ENCODE results near the gene MSH3.
"Not testable (repeated sequence)": the region's sequence is repeated elsewhere in the genome, so short reads cannot be mapped to it uniquely, and the experiment has no call there.

The MSH3 gene

DNA sequence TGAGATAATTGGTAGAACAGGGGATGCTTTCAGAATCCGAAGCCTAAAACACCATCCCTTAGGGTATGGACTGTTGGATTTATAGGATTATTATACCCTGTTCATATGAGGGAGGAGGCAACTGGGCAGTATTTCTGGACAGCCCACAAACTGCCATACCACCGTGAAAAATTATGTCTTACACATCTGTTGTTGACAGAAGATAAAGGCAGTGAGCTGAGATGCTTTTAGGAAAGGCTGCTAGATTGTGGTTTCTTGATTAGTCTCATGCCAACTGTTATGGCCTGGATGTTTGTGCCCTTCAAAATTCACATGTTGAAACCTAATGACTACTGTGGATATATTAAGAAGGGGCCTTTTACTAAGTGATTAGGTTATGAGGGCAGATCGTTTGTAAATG lies 84.0 kb downstream of the MSH3 start:
- Histone ChIP-seq H3K9me2 (replicated peaks; ENCODE audit: control insufficient read depth, low read length) (no peaks in the 10 kb centered on the region), H3K4me2 (ENCODE audit: low read length) (no peak overlapping the region), H3K79me2 (ENCODE audit: control insufficient read depth, low read length) (no peaks in the 10 kb centered on the region), H3F3A (ENCODE audit: control insufficient read depth, insufficient read depth) (no peaks in the 10 kb centered on the region), H3K4me1 (ENCODE audit: control insufficient read depth, low read length) (no peaks in the 10 kb centered on the region), H3K4me3 (ENCODE audit: low read length) (no peak overlapping the region), H4K20me1 (ENCODE audit: control insufficient read depth, insufficient read depth, low read depth, low read length) (no peaks in the 10 kb centered on the region), H3K9me3 (ENCODE audit: control insufficient read depth, insufficient read depth, low read length) (no peaks in the 10 kb centered on the region), H3K27me3 (ENCODE audit: control insufficient read depth, low read length) (no peaks in the 10 kb centered on the region), H3K36me3 (ENCODE audit: control insufficient read depth, low read length) (peaks cover 26% of the 10 kb centered on the region), H3K27ac (ENCODE audit: low read depth, low read length) (no peak overlapping the region)
- TF ChIP-seq, protein P1, sequence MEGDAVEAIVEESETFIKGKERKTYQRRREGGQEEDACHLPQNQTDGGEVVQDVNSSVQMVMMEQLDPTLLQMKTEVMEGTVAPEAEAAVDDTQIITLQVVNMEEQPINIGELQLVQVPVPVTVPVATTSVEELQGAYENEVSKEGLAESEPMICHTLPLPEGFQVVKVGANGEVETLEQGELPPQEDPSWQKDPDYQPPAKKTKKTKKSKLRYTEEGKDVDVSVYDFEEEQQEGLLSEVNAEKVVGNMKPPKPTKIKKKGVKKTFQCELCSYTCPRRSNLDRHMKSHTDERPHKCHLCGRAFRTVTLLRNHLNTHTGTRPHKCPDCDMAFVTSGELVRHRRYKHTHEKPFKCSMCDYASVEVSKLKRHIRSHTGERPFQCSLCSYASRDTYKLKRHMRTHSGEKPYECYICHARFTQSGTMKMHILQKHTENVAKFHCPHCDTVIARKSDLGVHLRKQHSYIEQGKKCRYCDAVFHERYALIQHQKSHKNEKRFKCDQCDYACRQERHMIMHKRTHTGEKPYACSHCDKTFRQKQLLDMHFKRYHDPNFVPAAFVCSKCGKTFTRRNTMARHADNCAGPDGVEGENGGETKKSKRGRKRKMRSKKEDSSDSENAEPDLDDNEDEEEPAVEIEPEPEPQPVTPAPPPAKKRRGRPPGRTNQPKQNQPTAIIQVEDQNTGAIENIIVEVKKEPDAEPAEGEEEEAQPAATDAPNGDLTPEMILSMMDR (IDR thresholded peaks at IDR 0.05; ENCODE audit: low read depth, low read length, poor library complexity, severe bottlenecking): no peak
- TF ChIP-seq EZH2phosphoT487 (IDR thresholded peaks at IDR 0.05; ENCODE audit: borderline replicate concordance, low read length): no peak

DNA sequence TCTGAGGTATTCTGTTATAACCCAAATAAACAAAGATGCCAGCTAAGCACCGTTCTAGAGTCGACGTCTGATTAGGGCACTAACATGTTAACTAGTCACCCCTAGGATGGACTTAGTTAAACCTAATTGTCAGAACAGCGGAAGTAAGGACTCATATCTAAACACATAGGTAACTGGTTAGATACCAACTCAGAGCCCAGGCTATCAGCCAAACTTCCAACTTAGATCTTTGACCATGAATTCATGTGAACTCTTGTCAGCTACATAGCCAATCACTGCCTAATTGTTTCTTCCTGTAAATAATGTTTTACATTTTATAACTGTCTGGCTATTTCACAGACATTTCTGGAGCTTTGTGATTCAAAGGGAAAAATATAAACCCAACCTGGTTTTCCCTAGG lies 84.6 kb downstream of the MSH3 start:
- Histone ChIP-seq H3K9me2 (replicated peaks; ENCODE audit: control insufficient read depth, low read length) (no peaks in the 10 kb centered on the region), H3K36me3 (ENCODE audit: control insufficient read depth, low read length) (peaks cover 30% of the 10 kb centered on the region), H3K27ac (ENCODE audit: low read depth, low read length) (no peak overlapping the region), H3K79me2 (ENCODE audit: control insufficient read depth, low read length) (no peaks in the 10 kb centered on the region), H3K4me2 (ENCODE audit: low read length) (no peak overlapping the region), H3K4me3 (ENCODE audit: low read length) (no peak overlapping the region), H4K20me1 (ENCODE audit: control insufficient read depth, insufficient read depth, low read depth, low read length) (no peaks in the 10 kb centered on the region), H3K4me1 (ENCODE audit: control insufficient read depth, low read length) (no peaks in the 10 kb centered on the region), H3K27me3 (ENCODE audit: control insufficient read depth, low read length) (no peaks in the 10 kb centered on the region), H3K9me3 (ENCODE audit: control insufficient read depth, insufficient read depth, low read length) (no peaks in the 10 kb centered on the region), H3F3A (ENCODE audit: control insufficient read depth, insufficient read depth) (no peaks in the 10 kb centered on the region)
- TF ChIP-seq EZH2phosphoT487 (IDR thresholded peaks at IDR 0.05; ENCODE audit: borderline replicate concordance, low read length): no peak
- TF ChIP-seq, protein P1 (IDR thresholded peaks at IDR 0.05; ENCODE audit: low read depth, low read length, poor library complexity, severe bottlenecking): no peak

DNA sequence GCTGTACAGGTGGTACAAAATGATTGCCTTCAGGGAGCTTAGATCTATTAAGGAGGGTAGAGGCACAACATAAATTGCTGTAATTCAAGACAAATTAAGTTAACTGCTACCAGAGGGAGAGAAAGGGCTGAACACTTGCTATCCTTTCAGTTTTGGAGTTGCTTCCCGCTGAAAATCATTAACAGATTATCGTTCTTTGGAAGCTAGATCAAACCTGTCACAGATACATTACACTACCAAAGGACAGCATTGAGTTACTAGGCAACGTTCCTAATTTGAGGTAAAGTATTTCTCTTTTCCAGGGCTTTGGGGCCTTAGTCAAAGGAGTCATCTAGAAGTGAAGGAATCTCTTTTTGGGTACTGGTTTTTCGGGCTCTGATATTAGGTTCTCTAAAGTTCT lies 85.0 kb downstream of the MSH3 start:
- H3K4me3 ChIP-seq (ENCODE audit: low read length): no peak overlapping the region
- no peaks in the 10 kb centered on the region for H3K79me2 ChIP-seq (ENCODE audit: control insufficient read depth, low read length)
- H3K27me3 ChIP-seq (ENCODE audit: control insufficient read depth, low read length): no peaks in the 10 kb centered on the region
- no peak for TF ChIP-seq EZH2phosphoT487 (IDR thresholded peaks at IDR 0.05; ENCODE audit: borderline replicate concordance, low read length)
- TF ChIP-seq, protein P1 (IDR thresholded peaks at IDR 0.05; ENCODE audit: low read depth, low read length, poor library complexity, severe bottlenecking): no peak
- H3K9me3 ChIP-seq (ENCODE audit: control insufficient read depth, insufficient read depth, low read length): no peaks in the 10 kb centered on the region
- no peak overlapping the region for H3K27ac ChIP-seq (ENCODE audit: low read depth, low read length)
- H3F3A ChIP-seq (ENCODE audit: control insufficient read depth, insufficient read depth): no peaks in the 10 kb centered on the region
- H4K20me1 ChIP-seq (ENCODE audit: control insufficient read depth, insufficient read depth, low read depth, low read length): no peaks in the 10 kb centered on the region
- no peaks in the 10 kb centered on the region for H3K4me1 ChIP-seq (ENCODE audit: control insufficient read depth, low read length)
- no peaks in the 10 kb centered on the region for H3K9me2 ChIP-seq (replicated peaks; ENCODE audit: control insufficient read depth, low read length)
- H3K36me3 ChIP-seq (ENCODE audit: control insufficient read depth, low read length): peaks cover 34% of the 10 kb centered on the region
- no peak overlapping the region for H3K4me2 ChIP-seq (ENCODE audit: low read length)

DNA sequence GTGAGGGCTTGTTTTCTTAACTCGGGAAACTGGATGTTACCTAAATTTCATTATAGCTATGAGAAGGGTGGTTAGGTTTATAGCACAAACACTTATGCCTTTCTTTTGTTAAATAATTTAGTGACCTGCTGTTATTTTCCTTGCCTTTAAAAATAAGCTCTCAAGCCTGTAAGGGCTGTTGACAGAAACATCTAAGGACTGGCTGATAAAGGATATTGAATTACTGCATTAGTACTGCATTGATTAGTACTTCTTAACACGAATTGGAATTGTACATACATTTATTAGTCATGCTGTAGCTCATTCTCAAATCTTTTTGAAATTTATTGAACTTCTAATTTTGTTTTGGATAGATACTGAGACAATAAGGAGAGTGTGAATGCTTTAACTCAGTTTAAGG lies 85.4 kb downstream of the MSH3 start:
- Histone ChIP-seq H3K36me3 (ENCODE audit: control insufficient read depth, low read length) (peaks cover 37% of the 10 kb centered on the region), H3K27ac (ENCODE audit: low read depth, low read length) (no peak overlapping the region), H3F3A (ENCODE audit: control insufficient read depth, insufficient read depth) (no peaks in the 10 kb centered on the region), H3K4me3 (ENCODE audit: low read length) (no peak overlapping the region), H3K79me2 (ENCODE audit: control insufficient read depth, low read length) (no peaks in the 10 kb centered on the region), H3K9me3 (ENCODE audit: control insufficient read depth, insufficient read depth, low read length) (no peaks in the 10 kb centered on the region), H3K4me1 (ENCODE audit: control insufficient read depth, low read length) (no peaks in the 10 kb centered on the region), H3K9me2 (replicated peaks; ENCODE audit: control insufficient read depth, low read length) (no peaks in the 10 kb centered on the region), H4K20me1 (ENCODE audit: control insufficient read depth, insufficient read depth, low read depth, low read length) (no peaks in the 10 kb centered on the region), H3K27me3 (ENCODE audit: control insufficient read depth, low read length) (no peaks in the 10 kb centered on the region), H3K4me2 (ENCODE audit: low read length) (no peak overlapping the region)
- no peak for TF ChIP-seq EZH2phosphoT487 (IDR thresholded peaks at IDR 0.05; ENCODE audit: borderline replicate concordance, low read length)
- TF ChIP-seq, protein P1 (IDR thresholded peaks at IDR 0.05; ENCODE audit: low read depth, low read length, poor library complexity, severe bottlenecking): no peak

DNA sequence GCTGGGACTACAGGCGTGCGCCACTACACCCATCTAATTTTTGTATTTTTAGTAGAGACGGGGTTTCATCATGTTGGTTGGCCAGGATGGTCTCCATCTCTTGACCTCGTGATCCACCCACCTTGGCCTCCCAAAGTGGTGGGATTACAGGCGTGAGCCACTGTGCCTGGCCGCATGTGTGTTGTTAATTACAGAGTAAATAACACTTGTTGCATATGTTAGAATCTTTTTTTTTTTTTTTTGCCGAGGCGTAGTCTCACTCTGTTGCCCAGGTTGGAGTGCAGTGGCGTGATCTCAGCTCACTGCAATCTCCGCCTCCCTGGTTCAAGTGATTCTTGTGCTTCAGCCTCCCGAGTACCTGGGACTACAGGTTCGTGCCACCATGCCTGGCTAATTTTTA lies 86.0 kb downstream of the MSH3 start:
- not testable (repeated sequence) for H3K4me1 ChIP-seq (ENCODE audit: control insufficient read depth, low read length); H3K9me3 ChIP-seq (ENCODE audit: control insufficient read depth, insufficient read depth, low read length); H3K27me3 ChIP-seq (ENCODE audit: control insufficient read depth, low read length); H3K79me2 ChIP-seq (ENCODE audit: control insufficient read depth, low read length); H3K27ac ChIP-seq (ENCODE audit: low read depth, low read length); H4K20me1 ChIP-seq (ENCODE audit: control insufficient read depth, insufficient read depth, low read depth, low read length); H3K4me2 ChIP-seq (ENCODE audit: low read length); H3F3A ChIP-seq (ENCODE audit: control insufficient read depth, insufficient read depth); H3K4me3 ChIP-seq (ENCODE audit: low read length); H3K9me2 ChIP-seq (replicated peaks; ENCODE audit: control insufficient read depth, low read length)
- peaks cover 43% of the 10 kb centered on the region for H3K36me3 ChIP-seq (ENCODE audit: control insufficient read depth, low read length)
